Measurements from ENCODE around the gene SGTB.

DNA sequence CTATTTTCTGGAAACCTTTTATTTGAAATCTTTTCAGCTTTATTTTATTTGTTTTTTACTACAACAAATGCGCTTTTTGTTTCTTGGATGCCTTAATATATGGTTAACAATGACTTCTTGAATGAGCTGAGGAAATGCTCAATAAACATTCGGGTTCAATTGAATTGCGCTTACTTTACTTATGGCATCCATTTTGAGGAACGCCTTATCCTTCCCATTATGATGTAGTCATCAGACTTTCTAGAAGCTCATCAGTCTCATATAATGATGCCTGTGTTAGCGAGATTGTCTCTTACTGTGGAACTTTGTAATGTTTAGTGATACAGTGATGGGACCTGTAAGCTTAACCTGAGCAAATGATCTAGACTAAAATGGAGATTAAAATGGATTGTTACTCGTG, 96.2 kb downstream of the SGTB start:
- TF ChIP-seq, protein P1, sequence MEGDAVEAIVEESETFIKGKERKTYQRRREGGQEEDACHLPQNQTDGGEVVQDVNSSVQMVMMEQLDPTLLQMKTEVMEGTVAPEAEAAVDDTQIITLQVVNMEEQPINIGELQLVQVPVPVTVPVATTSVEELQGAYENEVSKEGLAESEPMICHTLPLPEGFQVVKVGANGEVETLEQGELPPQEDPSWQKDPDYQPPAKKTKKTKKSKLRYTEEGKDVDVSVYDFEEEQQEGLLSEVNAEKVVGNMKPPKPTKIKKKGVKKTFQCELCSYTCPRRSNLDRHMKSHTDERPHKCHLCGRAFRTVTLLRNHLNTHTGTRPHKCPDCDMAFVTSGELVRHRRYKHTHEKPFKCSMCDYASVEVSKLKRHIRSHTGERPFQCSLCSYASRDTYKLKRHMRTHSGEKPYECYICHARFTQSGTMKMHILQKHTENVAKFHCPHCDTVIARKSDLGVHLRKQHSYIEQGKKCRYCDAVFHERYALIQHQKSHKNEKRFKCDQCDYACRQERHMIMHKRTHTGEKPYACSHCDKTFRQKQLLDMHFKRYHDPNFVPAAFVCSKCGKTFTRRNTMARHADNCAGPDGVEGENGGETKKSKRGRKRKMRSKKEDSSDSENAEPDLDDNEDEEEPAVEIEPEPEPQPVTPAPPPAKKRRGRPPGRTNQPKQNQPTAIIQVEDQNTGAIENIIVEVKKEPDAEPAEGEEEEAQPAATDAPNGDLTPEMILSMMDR (IDR thresholded peaks at IDR 0.05; ENCODE audit: low read length) = no peak
- TF ChIP-seq EZH2 (optimal IDR thresholded peaks at IDR 0.05; ENCODE audit: low read depth, low read length) = no peak
- TF ChIP-seq EZH2phosphoT487 (IDR thresholded peaks at IDR 0.05; ENCODE audit: low read length) = no peak
